ENCODE data around the gene RNF123.

Gene RNF123

DNA sequence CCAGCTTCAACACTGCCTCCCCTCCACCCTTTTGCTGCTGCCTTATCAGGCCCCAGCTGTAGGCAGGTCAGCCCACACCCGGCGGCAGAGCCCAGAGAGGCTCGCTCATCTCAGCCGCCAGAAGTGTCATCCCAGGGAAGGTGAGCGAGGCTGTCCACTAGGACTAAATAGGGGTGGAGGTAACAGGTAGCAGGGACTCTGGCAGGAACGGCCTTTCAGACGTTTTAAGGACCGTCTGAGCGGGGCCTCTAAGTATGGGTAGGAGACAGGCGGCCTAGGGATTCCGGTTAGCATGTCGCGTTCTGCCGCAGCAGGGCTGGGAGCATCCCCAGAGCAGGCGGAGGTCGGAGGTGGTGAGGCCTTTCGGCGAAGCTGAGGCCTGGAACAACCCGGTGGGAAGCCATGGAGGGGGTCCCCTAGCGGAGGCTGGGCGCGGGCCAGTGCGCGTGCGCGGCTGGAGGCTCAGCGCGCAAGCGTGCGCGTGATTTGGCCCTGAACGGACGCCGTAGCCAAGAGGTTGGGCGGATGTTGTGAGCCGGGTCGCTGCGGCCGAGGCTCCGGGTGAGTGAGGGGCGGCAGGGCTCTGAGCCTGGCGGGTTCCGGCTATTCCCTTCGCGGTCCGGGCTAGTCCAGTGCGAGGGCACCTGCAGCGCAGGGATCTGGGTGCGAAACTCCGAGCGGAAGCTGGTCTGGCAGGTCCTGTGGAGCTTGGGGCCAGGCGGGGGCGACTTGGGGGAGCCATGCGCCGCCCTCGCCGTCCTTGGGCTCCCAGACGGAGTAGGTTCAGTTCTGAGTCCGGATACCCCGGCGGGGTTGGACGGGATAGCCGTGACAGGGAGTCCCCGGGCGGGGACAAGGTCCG lies at the start of gene RNF123, which contains the start of gene MST1:
RNF123 (plus strand) TSS at position 512 of the 862 bp plus-strand sequence. CDS start 1,609 bp downstream, outside the sequence.
MST1 (minus strand) TSS at position 429 of the 862 bp plus-strand sequence. CDS start 783 bp downstream, outside the sequence.
- DNase-seq (ENCODE audit: low spot score): peak; percentile 87

DNA sequence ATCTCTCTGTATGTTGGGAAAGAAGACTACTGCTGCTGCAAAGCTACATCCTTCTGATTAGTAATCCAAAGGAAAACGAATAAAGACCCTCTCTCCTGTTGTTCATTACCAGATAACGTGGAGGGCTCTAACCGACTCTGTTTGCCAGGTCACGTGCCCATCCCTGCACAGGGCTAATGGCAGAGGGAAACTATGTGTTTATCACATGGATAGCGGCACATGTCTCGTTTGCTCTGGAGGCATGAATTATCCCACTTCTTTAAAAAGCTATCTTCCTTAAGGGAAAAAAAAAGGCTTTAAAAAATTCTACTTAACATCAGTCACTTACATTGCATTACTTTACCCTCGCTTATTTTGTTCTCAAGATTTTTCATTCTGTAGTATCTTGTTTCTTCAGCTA lies 48.1 kb upstream of the RNF123 start:
- no peak for DNase-seq (ENCODE audit: low spot score)

DNA sequence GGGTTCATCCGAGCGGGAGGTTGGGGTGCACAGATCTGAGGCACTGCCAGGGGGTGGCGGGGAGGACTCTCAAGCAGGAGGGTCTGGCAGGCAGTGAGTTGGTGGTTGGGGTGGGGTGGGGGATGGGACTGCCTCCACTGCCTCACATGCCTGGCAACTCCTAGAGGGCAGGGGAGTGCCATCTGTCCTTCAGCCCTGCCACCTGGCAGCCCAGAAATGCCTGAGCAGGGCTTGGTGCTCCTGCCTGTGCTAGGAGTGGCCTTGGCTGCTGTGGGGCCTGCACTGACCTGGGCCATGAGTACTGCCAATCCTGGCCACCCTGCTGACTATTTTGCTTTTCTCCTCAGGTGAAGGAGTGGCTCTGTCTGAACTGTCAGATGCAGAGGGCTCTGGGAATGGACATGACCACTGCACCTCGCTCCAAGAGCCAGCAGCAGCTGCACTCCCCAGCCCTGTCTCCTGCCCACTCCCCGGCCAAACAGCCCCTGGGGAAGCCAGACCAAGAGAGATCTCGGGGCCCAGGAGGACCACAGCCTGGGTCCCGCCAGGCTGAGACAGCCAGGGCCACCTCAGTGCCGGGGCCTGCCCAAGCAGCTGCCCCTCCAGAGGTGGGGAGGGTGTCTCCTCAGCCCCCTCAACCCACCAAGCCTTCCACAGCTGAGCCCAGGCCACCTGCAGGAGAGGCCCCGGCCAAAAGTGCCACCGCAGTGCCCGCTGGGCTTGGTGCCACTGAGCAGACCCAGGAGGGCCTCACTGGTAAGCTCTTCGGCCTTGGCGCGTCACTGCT lies 47.2 kb upstream of the RNF123 start:
- DNase-seq (ENCODE audit: low spot score): no peak

DNA sequence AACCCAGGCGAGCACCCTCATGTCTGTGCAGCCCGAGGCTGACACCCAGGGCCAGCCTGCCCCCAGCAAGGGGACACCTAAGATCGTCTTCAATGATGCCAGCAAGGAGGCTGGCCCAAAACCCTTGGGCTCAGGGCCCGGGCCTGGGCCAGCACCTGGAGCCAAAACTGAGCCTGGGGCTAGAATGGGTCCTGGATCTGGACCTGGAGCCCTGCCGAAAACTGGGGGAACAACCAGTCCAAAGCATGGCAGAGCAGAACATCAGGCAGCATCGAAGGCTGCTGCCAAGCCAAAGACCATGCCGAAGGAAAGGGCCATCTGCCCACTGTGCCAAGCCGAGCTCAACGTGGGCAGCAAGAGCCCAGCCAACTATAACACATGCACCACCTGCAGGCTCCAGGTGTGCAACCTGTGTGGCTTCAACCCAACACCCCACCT lies 46.6 kb upstream of the RNF123 start:
- no peak for DNase-seq (ENCODE audit: low spot score)

- DNase-seq (ENCODE audit: low spot score): no peak
These were observed 44.7 kb upstream of the RNF123 start for GRCh38 chr3:49644684-49645083.

DNA sequence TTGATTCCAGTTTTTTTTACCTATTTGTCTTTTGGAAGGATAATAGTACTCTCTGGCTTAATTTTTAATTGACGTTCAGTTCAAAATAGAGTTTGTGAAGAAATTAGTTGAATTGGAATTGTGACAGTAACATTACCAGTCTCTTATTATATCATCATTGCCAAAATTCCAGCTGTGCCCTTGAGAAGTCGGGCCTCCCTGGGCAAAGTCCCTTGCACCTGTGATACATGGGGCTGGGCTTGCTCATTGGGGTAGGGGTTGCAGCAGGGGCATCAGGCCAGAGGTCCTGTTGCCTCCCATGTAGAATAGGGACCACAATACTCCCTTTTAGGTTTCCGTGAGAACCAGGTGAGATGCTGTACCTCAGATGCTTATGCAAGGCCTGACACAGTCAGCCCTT lies 43.1 kb upstream of the RNF123 start:
- no peak for DNase-seq (ENCODE audit: low spot score)

DNA sequence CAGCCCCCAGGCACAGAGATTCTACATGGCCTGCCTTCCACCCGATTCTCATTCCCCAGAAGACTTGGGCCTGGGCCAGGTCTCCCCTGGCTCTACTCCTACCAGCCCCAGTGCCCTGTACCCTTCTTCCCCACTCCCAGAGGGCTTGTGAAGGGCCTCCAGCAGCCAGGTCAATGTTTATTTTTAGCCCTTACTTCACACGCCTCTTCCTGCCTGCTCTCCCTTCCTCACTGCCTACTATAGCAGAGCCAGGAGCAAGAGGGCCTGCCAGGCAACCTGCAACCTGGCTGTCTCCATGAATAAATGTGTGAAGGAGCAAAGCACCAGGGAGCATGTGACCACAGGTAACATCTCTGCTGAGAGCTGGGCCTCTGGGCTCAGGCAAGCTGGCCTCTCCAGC lies 41.6 kb upstream of the RNF123 start:
- DNase-seq (ENCODE audit: low spot score): no peak

DNA sequence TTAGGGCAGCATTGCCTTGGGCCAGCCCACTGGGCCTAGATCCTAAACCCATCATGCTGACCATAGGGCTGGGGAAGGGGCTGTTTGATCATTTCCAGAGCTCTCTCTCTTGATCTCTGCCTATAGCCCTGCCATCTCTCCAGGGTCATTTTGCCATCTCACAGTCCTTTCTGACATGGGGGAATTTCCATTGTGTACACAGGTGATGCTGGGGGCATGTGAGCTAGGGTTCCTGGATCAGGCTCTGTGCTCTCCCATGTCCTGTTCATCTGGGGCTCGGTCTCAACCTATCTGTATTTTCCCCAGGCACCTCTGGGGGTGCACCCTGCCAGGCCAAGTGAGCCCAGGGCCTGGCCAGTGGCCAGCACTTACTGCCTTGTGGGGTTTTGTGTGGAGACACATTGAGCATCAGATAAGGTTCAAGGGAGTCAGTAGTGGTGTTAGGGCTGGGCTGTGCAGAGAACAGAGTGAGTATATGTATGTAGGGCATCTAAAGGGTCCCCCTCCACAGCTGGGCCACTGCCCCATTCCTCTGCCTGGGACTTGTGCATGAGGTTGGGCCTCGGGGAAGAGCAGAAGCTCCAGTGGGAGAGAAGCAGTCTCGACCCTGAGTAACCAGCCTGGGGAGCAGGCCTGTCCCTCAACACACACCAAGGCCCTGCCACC lies 40.9 kb upstream of the RNF123 start:
- no peak for DNase-seq (ENCODE audit: low spot score)

- DNase-seq (ENCODE audit: low spot score): no peak
These were observed 39.8 kb upstream of the RNF123 start for GRCh38 chr3:49649576-49649975.

DNA sequence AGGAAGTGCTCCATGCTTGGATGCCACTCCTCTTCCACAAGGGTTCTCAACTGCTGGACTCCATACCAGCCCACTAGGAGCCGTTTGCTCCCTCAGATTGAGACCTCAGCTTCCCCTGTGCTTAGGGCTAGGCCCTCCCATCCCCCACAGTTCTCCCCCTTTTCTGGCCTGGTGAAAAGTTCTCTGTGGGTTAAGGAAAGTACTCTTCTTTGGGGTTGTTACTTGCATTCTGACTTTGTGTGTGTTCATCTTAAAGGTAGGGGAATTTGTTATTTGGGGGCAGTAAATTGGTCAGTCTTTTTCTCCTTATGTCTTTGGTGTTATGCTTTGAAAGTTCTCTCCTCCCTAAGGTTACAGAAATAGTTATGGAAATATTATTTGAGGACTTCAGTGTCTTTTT lies 39.2 kb upstream of the RNF123 start:
- DNase-seq (ENCODE audit: low spot score): no peak

- DNase-seq (ENCODE audit: low spot score): no peak
These were observed 38.7 kb upstream of the RNF123 start for GRCh38 chr3:49650637-49651036.

DNA sequence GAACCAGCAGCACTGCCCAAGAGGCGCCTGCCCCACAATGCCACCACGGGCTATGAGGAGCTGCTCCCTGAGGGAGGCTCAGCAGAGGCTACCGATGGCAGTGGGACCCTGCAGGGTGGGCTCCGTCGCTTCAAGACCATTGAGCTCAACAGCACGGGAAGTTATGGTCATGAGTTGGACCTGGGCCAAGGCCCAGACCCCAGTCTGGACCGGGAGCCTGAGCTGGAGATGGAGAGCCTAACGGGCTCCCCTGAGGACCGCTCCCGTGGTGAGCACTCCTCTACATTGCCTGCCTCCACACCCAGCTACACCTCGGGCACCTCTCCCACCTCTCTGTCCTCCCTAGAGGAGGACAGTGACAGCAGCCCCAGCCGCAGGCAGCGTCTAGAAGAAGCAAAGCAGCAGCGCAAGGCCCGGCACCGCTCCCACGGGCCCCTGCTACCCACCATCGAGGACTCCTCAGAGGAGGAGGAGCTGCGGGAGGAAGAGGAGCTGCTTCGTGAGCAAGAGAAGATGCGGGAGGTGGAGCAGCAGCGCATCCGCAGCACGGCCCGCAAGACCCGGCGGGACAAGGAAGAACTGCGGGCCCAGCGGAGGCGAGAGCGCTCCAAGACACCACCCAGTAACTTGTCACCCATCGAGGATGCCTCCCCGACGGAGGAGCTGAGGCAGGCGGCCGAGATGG lies 37.0 kb upstream of the RNF123 start:
- no peak for DNase-seq (ENCODE audit: low spot score)

DNA sequence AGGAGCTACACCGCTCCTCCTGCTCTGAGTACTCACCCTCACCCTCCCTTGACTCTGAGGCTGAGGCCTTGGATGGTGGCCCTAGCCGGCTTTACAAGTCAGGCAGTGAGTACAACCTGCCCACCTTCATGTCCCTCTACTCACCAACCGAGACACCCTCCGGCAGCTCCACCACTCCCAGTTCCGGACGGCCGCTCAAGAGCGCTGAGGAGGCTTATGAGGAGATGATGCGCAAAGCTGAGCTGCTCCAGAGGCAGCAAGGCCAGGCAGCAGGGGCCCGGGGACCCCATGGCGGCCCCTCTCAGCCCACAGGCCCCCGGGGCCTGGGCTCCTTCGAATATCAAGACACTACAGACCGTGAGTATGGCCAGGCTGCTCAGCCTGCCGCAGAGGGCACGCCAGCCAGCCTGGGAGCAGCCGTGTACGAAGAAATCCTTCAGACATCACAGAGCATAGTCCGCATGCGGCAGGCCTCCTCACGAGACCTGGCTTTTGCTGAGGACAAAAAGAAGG lies 36.4 kb upstream of the RNF123 start:
- DNase-seq (ENCODE audit: low spot score): no peak

DNA sequence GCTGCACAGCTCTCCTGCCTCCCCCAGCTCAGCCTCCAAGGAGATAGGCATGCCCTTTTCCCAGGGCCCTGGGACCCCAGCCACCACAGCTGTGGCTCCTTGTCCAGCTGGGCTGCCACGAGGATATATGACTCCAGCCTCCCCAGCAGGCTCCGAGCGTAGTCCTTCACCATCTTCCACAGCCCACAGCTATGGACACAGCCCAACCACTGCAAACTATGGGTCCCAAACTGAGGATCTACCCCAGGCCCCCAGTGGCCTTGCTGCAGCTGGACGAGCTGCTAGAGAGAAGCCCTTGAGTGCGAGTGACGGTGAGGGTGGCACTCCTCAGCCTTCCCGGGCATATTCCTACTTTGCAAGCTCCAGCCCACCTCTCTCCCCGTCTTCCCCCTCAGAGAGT lies 35.7 kb upstream of the RNF123 start:
- DNase-seq (ENCODE audit: low spot score): no peak

DNA sequence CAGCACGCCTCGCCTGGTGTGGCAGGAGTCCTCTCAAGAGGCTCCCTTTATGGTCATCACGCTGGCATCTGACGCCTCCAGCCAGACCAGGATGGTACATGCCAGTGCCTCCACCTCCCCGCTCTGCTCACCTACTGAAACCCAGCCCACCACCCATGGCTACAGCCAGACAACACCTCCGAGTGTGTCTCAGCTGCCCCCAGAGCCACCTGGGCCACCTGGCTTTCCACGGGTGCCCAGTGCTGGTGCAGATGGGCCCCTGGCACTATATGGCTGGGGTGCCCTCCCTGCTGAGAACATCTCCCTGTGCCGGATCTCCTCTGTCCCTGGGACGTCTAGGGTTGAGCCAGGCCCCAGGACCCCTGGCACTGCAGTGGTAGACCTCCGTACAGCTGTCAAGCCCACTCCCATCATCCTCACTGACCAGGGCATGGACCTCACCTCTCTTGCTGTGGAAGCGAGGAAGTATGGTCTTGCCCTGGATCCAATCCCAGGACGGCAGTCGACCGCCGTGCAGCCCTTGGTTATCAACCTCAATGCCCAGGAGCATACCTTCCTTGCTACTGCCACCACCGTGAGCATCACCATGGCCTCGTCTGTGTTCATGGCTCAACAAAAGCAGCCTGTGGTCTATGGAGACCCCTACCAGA lies 35.1 kb upstream of the RNF123 start:
- DNase-seq (ENCODE audit: low spot score): no peak

DNA sequence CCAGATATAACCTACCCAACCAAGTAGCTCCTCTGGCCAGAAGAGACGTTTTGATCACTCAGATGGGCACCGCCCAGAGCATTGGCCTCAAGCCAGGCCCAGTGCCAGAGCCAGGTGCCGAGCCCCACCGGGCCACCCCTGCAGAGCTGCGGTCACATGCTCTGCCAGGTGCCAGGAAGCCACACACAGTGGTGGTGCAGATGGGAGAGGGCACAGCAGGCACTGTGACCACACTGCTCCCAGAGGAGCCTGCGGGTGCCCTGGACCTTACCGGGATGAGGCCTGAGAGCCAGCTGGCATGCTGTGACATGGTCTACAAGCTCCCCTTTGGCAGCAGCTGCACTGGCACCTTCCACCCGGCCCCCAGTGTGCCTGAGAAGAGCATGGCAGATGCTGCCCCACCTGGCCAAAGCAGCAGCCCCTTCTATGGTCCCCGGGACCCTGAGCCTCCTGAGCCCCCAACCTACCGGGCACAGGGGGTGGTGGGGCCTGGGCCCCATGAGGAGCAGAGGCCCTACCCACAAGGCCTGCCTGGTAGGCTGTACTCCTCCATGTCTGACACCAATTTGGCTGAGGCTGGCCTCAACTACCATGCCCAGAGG lies 34.3 kb upstream of the RNF123 start:
- no peak for DNase-seq (ENCODE audit: low spot score)

- no peak for DNase-seq (ENCODE audit: low spot score)
These were observed 33.5 kb upstream of the RNF123 start for GRCh38 chr3:49655731-49656285.

- no peak for DNase-seq (ENCODE audit: low spot score)
These were observed 32.7 kb upstream of the RNF123 start for GRCh38 chr3:49656541-49657112.

DNA sequence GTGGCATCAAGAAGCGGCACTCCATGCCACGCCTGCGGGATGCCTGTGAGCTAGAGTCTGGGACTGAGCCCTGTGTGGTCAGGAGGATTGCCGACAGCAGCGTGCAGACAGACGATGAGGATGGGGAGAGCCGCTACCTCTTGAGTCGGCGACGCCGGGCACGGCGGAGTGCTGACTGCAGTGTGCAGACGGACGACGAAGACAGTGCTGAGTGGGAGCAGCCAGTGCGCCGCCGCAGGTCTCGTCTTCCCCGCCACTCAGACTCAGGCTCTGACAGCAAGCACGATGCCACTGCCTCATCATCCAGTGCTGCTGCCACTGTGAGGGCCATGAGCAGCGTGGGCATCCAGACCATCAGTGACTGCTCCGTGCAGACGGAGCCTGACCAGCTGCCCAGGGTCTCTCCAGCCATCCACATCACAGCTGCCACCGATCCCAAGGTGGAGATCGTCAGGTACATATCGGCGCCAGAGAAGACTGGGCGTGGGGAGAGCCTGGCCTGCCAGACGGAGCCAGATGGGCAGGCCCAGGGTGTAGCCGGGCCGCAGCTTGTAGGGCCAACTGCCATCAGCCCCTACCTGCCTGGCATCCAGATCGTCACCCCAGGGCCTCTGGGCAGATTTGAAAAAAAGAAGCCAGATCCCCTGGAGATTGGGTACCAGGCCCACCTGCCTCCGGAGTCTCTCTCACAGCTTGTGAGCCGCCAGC lies 32.0 kb upstream of the RNF123 start:
- DNase-seq (ENCODE audit: low spot score): no peak
